NB4 (cell line): Measurements from ENCODE around the gene SCFD2.

ENCODE experiments used
- CTCF ChIP-seq: IDR thresholded peaks from one replicate; pipeline ENCODE4 v1.5.1; 2012; ENCODE audit warnings: low read depth, low read length
- MAX ChIP-seq: IDR thresholded peaks from 2 replicates; pipeline ENCODE4 v1.6.1; 2011; ENCODE audit warnings: low read depth, low read length
- MYC ChIP-seq: IDR thresholded peaks from 2 replicates; pipeline ENCODE4 v1.6.1; 2011; ENCODE audit warnings: low read depth, low read length
- POLR2A ChIP-seq: IDR thresholded peaks from 2 replicates; pipeline ENCODE4 v1.6.1; 2011; ENCODE audit warnings: mild to moderate bottlenecking; ENCODE audit not compliant: insufficient read length; ENCODE audit errors: extremely low read depth

- TF ChIP-seq CTCF (no peak), POLR2A (no peak), MAX (no peak), MYC (no peak)
Measured at GRCh38 chr4:52952540-52952939, 413.3 kb downstream of the SCFD2 start.
